NCI-H2196 treated with DMSO at 0.1 percent for 48 hours (cell line): Measurements from ENCODE around the gene XIRP2.

Experiments
- DNase-seq: peaks from one replicate; lab custom pipeline; 2025; ENCODE audit not compliant: unreplicated experiment; lab: John Stamatoyannopoulos, UW

Gene XIRP2

DNA sequence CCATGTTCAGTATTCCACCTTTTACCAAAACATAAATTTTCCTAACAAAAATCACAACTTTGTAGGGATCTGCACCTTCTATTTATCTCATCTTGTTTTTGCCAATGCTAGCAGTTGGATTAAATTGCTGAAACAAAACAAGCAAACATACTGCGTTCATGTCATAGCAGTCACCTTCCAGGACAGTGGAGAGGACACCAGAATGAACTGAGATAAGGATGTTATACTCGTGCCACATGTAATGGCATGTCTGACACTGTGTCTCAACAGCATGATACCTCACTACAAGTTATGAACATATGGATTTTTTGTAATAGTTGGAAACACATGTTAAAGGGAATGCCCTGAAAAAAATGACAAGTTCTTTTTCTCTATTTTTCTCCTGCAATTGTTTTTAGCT is 245.3 kb downstream of the XIRP2 start:
- DNase-seq = no peak

DNA sequence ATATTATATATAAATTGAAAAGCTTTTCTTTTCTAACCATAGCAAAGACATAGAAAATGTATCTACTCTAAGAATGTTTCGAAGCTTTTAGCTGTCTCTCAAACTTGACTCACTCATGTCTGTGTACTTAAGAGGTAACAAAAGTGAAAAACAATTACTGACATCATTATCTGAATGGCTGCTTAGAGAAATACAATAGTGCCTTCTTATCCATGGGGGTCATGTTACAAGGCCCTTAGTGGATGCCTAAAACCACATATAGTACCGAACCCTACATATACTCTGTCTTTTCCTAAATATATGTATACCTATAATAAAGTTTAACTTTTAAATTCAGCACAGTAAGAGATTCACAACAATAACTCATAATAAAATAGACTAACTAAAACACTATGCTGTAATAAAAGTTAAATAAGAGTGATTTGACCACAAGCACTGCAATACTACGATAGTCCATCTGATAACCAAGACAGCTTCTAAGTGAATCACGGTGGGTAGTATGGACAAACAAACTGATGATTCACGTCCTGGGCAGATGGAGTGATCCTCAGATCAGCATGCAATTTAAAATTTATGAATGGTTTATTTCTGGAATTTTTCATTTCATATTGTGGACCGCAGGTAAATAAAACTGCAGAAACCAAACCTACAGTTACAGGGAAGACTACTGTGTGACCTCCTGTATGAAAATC is 246.2 kb downstream of the XIRP2 start:
- no peak for DNase-seq

DNA sequence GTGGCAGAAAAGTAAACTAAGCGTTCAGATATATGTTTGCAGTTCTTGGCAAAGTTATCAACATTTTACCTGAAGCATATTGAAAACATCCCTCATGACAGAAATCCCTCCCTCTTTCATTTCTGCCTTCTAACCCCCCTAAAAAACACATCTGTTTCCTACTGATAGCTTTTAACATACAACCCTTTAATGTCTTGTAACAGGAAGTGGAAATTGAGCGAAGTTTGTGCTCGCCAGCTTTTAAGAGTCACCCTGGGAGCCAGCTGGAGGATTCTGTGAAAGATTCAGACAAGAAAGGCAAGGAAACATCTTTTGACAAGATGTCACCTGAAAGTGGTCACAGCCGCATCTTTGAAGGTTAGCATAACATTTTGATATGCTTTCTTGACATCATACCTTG is 247.4 kb downstream of the XIRP2 start:
- no peak for DNase-seq

DNA sequence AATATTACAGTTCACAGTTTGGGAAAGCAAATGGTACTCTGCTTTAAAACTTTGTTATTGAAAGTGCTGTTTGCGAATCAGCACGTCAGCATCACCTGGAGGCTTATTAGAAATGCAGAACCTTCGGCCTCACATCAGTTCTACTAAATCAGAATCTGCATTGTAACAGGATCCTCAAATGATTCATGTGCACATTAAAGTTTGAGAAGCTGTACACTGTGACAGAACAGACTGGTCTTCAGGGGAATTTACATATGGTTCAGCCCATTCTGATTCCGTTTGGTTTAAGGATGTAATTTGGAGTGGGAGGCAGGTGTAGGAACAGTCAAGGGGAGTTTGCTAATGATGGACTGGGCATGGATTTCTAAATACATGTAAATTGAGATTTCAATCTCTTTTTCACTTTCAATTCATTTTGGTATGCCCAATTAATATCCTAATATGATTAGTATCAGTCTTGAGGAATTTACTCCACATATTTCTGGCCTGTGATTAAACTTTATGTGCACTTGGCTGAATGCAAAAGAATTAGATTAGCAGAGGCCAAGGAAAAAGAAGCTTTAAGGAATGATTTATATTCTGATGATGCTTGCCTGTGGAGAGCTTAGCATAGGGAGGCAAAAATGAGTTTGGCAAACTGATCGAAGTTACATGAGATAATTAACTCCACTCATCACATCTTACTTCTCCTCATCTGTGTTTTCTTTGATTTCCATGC is 248.8 kb downstream of the XIRP2 start:
- no peak for DNase-seq

DNA sequence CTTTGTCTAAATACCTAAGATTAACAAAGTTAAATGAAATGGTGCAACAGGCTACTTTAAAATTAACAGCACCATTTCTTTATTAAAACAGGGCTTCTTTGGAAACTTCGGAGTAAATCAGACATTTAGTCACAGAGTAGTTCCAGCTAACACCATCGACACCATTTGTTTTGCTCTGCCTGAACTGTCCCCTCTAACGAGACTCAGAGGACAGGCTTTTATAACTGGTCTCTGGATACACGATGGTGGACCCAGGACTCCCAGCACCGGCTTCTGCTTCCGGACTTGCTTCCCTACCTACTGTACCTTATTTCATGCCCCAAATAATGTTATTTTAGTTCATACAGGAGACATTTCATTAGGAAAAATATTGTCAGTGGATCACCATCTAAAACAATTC is 252.1 kb downstream of the XIRP2 start:
- no peak for DNase-seq

DNA sequence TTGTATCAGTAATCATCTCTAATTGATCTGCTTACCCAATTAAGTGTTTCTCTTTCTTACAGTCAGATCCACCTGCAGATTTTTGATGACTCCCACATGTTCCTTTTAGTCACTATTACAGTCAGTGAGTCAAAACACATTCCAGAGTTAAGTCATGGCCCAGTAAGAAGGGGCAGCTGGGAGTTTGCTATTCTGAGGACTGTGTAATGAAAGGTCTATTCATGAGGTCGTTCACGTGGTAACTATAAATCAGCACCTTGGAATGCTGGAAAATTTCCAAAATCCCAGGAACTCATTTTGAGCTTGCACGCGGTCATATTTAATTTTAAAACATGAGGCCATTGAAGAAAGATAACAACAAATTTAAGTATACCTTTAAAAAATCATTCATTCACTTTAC is 252.5 kb downstream of the XIRP2 start:
- no peak for DNase-seq

DNA sequence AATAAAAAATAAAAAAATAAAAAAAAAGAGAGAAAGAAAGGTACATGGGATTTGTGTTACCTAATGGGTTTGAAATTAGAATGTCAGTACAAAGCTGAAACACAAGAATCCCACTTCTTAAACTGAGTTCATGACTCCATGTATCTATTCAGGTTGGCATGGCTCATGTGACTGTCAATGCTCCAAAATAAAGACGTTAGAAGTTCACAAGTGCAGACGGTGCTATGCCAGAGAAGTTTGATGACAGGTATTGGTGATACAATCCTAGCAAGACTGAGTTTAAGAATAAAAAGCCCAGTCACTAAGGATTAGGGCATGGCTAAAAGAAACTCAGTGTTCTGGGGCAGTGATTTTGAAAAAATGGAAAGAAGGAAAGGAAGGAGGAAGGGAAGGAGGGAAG is 254.3 kb downstream of the XIRP2 start:
- DNase-seq = no peak

DNA sequence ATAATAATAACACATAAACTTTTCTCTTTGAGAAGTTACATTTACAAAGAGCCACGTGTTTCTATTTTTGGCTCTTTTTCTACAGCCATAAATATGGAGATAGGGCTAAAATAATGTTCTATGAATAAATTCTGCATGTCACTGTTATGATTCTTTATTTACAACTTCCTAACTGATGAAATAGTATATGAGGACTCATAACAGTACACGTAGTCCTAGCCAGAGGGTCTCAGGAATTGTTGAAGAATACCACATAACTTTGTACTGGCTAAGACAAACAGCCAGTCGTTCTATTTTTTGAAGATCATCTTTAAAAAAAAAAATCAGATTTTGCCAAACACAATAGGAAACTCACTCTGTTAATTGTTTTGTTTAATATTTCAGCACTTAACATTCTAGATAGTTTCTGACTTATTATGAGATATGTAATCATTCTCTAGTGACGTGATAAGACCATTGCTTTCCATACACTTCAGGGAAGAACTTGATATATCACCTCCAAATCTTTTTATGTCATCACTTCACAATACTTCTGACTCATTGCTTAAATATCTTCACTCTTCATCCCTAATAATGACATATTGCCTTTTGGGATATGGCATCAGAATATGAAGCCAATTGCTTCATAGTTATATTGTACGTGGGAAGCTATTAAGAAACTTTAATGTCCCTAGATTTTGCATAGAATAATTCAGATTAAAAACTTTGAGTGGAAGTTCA is 256.1 kb downstream of the XIRP2 start:
- no peak for DNase-seq

DNA sequence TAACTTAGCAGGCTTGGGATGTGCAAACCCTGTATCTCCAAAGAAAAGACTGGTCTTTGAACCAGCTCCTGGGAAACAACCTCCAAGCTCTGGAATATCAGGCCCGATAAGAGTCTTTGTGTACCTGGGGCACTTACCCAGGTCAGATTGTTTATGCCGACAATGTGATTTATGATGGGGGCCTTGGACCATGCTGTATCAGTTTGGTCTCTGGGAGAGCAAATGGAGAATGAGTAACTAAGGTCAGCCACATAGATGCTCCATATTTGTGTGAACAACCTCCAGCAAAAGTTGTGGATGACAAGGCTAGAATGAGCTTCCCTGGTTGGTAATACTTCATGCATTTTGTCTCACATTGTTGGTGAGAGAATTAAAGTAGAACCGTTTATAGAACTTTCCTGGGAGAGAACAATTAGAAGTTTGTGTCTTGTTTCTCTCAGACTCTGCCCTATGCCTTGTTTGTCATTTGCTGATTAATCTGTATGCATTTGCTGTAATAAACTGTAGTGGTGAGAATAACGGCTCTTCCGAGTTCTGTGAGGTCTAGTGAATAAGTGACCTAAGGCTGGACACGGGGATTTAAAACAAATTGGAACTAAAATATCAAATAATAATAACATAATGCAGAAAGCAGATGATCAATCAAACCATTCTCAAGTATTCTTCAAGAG is 259.1 kb downstream of the XIRP2 start:
- DNase-seq = no peak

DNA sequence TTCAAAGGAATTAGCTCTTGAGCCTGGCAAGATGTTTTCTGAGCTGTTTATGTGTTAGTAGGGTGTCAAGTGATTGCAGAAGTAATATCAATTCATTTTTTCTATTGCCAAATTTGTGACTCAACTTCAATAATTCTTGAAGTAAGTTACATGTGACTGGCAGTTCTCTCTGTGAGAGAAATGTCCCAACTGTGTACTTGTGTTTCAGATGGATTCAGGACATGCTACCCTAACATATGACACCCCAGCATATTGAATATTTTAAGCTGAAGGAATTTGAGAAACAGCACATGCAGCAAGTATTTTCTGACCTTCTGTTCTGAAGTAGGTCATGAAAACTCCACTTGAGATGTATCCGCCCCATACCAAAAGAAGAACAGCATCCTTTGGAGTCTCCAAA is 263.6 kb downstream of the XIRP2 start:
- no peak for DNase-seq

DNA sequence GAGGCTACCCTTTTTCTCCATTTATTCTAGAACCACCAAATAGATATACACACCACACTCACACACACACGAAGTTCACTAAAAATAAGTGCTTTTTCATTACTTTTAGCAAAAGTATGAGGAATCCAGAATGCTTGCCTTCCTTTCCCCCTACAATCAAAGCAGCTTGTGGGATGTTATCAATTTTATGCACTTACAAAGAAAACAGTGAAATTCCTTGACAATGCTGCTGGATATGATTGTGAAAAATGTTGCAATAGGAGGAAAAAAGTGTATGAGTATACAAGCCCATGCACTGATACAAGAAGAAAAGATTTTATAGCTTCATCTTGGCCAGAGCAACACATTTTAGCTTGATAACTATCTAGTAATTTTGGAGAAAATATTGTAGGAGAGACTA is 269.2 kb downstream of the XIRP2 start:
- DNase-seq = no peak

DNA sequence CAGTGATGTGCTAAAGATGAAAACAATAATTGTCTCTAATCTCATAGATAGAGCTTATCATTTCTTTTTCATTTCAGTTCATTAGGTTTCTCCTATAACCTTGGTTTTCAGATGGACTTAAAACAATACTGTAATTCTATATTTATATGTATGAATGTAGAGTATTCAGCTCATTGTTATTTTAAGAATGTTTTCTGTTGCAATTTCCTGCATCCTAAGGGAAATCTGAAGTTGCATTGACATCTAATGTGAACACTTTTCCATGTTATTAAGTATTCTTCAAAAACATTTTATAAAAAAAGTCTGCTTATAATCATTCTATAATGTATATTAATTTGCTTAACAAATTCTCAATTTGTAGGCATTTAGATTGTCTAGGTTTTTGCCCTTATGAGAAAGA is 288.9 kb downstream of the XIRP2 start:
- DNase-seq = no peak

DNA sequence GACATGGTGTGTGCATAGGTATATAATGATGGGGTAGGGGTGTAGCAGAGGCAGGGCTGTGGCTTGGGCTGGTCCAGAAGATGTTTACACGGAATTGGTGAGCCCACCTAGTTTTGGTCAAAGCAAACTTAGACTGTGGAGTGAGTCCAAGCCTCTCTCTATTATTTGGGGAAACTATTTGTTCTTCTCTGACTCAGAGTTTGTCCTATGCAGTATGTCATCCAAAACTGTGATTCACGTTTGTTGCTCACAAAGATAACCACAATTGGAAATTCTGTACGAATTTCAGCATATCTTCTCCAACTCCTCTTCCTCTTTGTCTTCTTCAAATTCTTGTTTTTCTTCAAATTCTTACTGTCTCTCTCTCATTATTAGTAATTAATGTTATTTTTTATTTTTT is 292.9 kb downstream of the XIRP2 start:
- no peak for DNase-seq

DNA sequence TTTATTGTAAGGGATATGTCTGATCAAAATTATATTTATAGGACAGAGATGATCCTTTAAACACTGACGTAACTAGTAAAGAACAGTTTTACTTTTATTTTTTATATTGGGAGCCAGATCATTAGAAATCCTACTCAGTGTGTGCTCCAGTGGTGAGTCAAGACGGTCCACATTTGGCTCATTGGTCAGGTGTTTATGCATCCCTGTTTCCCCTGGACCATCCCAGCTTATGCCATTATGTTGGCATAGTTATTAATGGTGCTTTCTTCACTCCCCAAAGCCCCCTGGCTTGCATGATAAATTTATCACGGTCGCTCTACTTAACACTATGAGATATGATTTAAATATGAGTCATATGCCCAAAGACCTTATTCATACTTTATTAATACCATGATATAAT is 293.4 kb downstream of the XIRP2 start:
- no peak for DNase-seq

DNA sequence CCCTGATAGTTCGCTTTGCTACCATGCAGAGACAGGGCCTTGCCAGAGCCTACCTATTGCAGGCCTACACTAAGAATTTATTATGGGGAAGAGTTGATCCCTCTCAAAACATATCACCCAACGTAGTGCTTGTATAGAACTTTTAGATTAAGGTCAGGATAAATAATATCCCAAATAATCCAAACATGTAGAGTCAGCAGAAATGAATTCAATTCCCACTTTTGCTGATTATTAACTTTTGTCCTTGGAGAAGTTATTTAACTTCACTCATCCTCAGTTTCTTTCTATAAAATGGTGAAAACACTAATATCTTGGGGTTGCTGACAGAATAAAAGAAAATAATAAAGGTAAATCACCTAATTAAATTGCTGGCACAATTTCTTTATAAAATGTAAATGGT is 294.1 kb downstream of the XIRP2 start:
- no peak for DNase-seq

DNA sequence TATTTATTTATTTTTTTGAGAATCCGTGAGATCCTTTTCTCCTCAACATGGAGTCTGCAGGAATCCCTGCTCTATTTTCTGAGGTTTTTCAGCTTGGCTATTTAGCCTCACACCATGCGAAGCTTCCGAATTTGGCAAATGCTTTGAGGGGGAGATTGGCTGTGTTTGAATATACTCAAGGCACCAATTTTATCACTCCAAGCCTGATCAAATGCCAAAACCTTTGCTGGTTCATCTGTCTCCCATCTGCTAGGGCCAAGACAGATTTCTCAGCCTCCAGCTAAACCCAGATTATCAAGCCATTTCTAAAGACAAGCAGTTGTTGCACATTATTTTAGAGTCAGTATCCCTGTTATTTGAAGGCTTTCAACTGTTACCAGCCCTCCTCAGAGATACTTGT is 295.7 kb downstream of the XIRP2 start:
- DNase-seq = no peak

DNA sequence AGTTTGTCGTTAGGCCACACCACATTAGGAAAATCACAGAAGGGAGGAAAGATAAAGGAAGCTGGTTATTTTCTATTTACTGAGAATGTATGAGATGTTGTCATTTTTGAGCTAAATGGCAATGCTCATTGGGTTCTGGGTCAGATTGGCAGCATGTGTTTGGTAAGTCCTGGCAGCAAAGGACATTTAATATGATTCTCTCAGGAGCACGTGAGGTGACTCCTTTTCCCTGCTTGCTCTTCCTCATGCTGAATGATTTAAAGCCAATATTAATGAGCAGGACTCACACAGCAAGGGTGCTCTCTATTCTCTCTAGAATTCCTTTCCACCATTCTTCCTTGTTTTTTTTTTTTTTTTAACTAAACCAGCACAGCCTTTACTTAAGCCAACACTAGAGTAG is 298.2 kb downstream of the XIRP2 start:
- DNase-seq = no peak

DNA sequence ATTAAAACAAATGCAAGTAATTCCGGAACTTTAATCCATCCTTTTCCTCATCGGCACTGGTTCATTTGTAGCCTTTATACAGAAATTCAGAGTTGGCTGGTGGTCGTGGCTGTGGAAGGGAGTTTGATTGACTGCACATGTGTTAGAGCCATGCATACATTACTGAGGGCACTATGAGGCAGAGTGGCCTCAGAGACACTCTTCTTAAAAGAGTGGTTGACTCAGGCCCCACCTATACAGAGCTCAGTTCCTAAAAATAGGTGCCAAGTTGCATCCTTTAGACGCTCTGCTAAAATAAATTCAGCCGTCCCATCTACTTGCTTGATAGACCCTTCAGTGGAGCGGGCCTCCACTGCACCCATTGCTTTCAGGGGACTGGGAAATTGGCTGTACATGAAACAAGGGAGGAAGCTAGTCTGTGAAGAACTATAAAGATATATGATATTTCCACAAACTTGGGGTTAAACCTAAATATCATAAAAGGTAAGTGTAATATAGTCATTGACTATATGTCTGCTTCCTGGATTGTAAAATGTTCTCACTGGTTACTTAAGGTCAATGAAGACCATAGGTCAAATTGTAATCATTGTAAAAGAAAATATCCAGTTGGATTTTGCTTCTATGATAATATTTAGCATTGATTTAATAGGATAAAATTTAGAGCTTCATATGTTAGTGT is 298.9 kb downstream of the XIRP2 start:
- no peak for DNase-seq

DNA sequence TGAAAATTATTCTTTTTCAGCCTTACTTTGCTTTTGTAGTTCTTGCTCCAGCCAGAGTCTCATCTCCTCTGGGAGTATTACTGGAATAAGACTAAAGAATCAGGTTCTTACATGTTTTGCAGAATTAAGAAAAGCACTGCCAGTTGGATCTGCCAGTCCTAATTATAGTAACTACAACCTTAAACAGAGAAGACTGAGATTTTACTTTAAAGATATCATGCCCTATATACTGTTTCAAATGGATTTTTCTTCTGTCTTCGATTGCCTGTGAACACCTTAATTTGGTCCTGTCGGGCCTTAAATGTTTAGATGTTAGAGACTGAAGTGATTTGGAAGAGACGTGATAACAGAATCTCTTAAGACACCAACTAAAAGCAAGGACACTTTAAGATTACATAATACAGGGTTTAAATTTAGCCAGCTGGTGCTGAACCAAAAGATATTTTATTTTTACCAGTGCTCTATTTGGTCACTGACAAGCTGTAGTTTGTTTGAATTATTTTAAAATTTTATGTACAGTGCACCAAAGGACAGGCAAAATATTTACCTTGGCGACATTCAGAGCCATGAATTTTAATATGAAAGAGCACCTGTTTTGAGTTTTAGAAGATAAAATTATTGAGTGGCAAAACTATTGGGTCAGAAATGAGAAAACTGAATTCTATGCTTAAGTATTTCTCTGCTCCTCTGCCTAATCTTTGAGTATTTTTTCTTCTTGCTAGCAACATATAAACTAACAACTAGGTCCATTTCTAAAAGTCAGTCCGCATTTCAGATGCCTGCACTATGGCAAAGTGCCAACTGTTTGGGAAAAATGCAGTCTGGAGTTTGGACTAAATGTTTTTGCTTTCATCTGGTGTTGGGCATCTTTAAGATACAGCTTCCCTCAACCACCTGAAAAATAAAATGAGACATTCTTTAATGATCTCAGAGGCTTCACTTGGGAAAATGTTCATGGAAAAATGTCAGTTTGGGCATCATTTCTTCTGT is 300.0 kb downstream of the XIRP2 start:
- DNase-seq = no peak

DNA sequence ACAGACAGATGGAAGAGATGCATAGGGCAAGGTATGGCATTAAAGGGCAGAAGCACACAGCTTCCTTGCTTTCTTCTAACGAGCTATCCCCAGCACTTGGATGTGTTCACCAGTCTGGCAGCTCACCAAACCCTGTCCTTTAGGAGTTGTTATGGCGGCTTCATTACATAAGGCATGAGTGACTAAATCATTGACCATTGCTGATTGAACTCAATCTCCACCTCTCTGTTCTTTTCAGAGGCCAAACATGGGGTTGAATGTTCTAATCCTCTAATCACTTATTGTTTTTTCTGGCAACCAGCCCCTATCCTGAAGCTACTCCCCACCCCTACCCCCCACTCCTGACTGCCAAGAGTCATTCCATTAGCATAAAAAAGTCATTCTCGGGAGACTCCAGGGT is 301.8 kb downstream of the XIRP2 start:
- no peak for DNase-seq
